HG02798 (cell line): ENCODE data around the gene AKT3.

Experiments used
- ATAC-seq: cut with Tn5 transposase; IDR thresholded peaks from one replicate; pipeline ENCODE4 v1.9.1; 2021; ENCODE audit warnings: mild to moderate bottlenecking; ENCODE audit not compliant: unreplicated experiment, poor library complexity

AKT3 gene

GRCh38 chr1:243575070-243575469 is 275.0 kb downstream of the AKT3 start:
- ATAC-seq = no peak

GRCh38 chr1:243572940-243573339 is 277.1 kb downstream of the AKT3 start:
- ATAC-seq = no peak

- ATAC-seq = no peak
These were observed 281.2 kb downstream of the AKT3 start for GRCh38 chr1:243568793-243569192.

GRCh38 chr1:243564814-243565213 is 285.2 kb downstream of the AKT3 start:
- ATAC-seq = no peak

- ATAC-seq = no peak
These were observed 286.3 kb downstream of the AKT3 start for GRCh38 chr1:243563732-243564131.

DNA sequence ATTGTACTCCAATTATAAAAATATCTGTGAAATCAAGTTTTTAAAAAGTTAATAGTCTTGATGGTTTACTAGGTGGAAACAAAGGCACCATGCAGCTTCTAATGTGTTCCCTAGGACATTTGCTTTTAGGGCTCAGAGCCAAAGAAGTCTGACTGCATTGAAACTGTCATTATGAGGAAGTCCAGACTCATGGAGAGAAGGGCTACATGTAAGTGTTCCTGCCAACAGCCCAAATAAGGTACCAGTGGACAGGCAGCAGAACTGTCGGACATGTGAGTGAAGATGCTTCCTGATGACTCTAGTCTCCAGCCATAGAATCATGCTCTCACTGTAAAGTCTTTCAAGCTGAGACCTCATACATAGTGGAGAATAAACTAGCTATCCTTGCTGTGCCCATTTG is 287.6 kb downstream of the AKT3 start:
- ATAC-seq = no peak

- no peak for ATAC-seq
These were observed 288.3 kb downstream of the AKT3 start for GRCh38 chr1:243561588-243562319.

DNA sequence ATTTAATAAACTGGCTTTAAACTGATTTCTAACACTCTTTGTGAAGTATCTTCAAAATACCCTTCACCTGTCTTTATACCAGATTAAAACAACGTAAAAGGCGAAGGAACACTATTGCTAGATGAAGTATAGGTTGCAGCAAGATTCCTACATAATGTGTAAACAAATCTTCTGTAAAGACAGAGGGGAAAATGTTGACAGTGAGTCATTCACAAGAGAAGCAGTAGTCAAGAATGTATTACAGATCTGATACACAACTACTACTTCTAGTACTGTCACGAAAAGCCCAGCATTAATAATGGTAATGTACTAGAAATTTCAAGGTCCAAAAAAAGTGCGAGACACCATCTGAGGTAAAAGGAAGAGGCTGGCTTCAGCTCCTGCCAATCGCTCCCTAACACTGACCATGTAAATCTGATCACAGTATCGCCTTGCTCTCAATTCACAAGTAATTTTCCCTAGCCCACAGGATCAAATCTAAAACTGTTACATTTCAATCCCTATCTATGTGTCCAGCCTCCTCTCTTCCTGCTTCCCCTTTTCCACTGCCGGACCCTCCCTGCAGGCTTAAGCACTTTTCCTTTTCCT is 290.4 kb downstream of the AKT3 start:
- ATAC-seq = no peak

GRCh38 chr1:243558576-243558975 is 291.5 kb downstream of the AKT3 start:
- ATAC-seq = no peak

DNA sequence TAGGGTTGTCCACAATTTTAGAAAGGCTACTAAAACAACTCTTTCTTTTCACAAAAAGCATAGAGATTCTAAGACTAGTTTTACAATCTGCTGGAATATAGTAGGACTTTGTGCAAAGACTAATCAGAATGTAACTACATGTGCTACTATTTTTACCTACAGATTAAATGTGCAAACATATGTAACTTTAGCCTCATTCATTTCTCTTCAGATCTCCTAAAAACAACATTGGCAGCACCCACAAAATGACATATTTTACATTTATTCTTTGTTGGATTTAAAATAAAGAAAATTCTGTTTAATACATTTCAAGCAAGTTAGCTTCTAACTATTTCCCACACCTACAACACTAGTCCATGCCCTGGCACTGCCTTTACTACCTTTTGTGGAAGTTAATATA is 292.2 kb downstream of the AKT3 start:
- no peak for ATAC-seq

- no peak for ATAC-seq
These were observed 295.4 kb downstream of the AKT3 start for GRCh38 chr1:243554686-243555085.

GRCh38 chr1:243553090-243553489 is 297.0 kb downstream of the AKT3 start:
- no peak for ATAC-seq

DNA sequence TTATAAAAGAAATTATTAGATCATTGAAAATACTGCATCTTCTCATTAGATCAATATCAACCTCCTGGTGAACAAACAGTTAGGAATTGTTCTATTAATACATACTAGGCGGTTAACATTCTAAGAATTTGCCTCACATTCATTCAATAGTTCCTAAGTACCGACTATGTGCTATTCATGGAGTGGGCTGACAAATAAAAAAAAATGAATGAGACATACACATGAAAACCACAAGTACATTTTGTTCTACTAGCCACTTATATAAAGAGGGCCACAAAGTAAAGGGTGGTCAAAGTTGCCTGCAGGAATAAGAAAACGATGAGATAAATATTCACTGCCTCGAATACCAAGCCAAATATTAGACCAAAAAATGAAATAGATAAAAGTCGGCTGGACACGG is 299.8 kb downstream of the AKT3 start:
- no peak for ATAC-seq

DNA sequence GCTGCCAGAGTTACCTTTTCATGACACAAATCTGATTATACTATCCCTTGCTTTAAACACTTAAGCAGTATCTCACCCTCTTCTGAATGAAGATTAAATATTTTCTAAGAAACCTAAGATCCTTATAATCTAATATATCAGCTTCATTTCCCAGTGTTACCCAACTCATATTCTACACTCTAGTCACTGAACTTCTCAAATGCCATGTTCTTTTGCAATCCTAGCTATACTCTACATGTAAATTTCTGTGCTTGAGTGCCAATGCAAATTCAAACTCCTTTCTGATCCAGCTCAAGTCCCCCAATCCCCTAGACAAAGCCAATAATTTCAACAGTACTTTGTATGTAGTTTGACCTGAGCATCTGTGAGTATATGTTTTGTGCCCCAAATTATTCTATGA is 300.3 kb downstream of the AKT3 start:
- no peak for ATAC-seq

DNA sequence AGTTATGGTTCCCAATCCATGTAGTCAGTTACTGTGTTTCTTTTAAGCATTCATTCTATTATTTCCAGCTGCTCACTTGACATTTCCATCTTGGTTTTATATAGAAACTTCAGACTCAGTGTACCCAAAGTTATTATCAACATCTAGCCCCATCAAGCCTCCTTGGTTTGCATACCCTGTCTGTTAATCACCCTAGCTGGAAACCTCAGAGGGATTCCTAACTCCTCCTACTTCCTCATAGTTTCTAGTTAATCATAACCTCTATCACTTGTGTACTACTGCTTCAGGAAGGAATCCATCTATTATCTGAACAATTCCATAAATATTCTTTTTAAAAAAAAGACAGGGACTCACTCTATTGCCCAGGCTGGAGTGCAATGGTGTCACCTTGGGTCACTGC is 300.9 kb downstream of the AKT3 start:
- ATAC-seq = no peak

GRCh38 chr1:243548516-243548915 is 301.5 kb downstream of the AKT3 start:
- ATAC-seq = no peak

DNA sequence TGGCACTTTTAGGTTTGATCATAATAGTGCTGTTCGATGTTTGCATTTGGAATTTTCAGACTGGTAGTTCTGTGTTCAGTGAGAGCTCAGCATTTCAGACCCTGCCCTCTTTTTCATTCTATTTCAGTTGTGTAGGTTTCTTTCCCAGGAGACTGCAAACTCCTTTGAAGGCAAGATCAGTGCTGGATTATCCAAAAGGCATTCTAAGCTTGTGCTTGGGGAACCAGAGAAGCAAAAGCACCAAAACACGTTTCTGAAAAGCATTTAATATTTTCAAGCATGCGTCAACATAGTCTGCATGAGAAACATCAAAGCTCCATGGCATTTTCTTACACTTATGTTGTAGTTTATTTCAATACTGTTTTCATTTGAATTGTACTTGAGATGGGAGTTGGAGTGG is 302.2 kb downstream of the AKT3 start:
- ATAC-seq = no peak

- ATAC-seq = no peak
These were observed 303.6 kb downstream of the AKT3 start for GRCh38 chr1:243546457-243546856.

- ATAC-seq = no peak
These were observed 306.5 kb downstream of the AKT3 start for GRCh38 chr1:243543501-243543900.

GRCh38 chr1:243542739-243543415 is 307.2 kb downstream of the AKT3 start:
- no peak for ATAC-seq

DNA sequence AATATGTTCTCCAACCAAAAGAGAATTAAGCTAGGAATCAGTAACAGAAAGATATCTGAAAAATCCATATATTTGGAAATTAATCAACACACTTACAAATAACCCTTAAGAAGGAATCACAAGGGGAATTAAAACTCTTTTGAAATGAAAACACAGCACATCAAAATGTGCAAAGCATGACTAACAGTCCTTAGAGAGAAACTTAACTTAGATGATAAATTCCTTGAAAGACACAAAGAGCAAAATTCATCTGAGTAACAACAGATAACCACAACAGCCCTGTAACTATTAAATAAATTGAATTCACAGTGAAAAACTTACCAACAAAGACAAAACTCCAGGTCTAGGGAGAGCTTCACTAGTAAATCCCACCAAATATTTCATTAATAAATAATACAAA is 310.4 kb downstream of the AKT3 start:
- ATAC-seq = no peak

DNA sequence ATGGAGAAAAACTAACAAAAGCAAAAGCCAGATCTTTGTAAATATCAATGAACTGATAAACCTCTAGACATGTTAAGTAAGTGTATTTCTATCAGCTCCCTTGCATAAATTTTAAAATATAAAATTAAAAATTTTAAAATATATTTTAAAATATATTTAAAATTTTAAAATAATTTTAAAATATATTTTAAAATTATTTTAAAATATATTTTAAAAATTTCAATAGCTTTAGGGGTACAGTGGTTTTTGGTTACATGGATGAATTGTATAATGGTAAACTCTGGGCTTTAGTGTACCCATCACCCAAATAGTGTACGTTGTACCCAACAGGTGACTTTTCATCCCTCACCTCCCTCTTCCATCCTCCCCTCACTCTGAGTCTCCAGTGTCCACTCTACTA is 315.0 kb downstream of the AKT3 start:
- ATAC-seq = no peak
